Endodermal cell (in vitro differentiated cells): Measurements from ENCODE around the gene BEAN1. TPM values are rescaled to one million over a fixed set of nuclear protein-coding genes. Genes with fewer than 3 reads are reported as not detected.

Experiments used
- DNase-seq: peaks from one replicate; pipeline ENCODE4 v3.0.0-alpha.2; 2017
- H3K27ac ChIP-seq: 2 replicates; pipeline ENCODE4 v1.5.1; 2013; ENCODE audit warnings: mild to moderate bottlenecking, low read depth, low read length, moderate library complexity
- H3K27me3 ChIP-seq: 2 replicates; pipeline ENCODE4 v1.6.1; 2013; ENCODE audit warnings: mild to moderate bottlenecking, low read length, moderate library complexity; ENCODE audit not compliant: insufficient read depth, control insufficient read depth, poor library complexity, severe bottlenecking
- H3K36me3 ChIP-seq: 2 replicates; pipeline ENCODE4 v1.7.0; 2013; ENCODE audit warnings: mild to moderate bottlenecking, low read length, moderate library complexity; ENCODE audit not compliant: control insufficient read depth, insufficient read depth
- H3K4me1 ChIP-seq: one replicate; pipeline ENCODE4 v1.7.0; 2013; ENCODE audit warnings: low read length; ENCODE audit not compliant: control insufficient read depth, insufficient read depth
- H3K4me3 ChIP-seq: 2 replicates; pipeline ENCODE4 v1.5.1; 2013; ENCODE audit warnings: mild to moderate bottlenecking, low read length, moderate library complexity
- H3K9ac ChIP-seq: 2 replicates; pipeline ENCODE4 v1.6.1; 2013; ENCODE audit warnings: mild to moderate bottlenecking, low read length, moderate library complexity; ENCODE audit not compliant: poor library complexity, severe bottlenecking; ENCODE audit errors: extremely low read depth
- H3K9me3 ChIP-seq: 2 replicates; pipeline ENCODE4 v1.6.1; 2013; ENCODE audit warnings: mild to moderate bottlenecking, low read length, moderate library complexity; ENCODE audit not compliant: control insufficient read depth
- H3K27ac Mint-ChIP-seq: 2 replicates; pipeline ENCODE4 v1.8.0; 2020; ENCODE audit warnings: mixed read lengths
- H3K27me3 Mint-ChIP-seq: 2 replicates; pipeline ENCODE4 v1.8.0; 2021; ENCODE audit warnings: mild to moderate bottlenecking, mixed read lengths; ENCODE audit not compliant: insufficient read depth
- H3K36me3 Mint-ChIP-seq: 2 replicates; pipeline ENCODE4 v1.8.0; 2020; ENCODE audit warnings: low read depth, mixed read lengths
- H3K4me1 Mint-ChIP-seq: 2 replicates; pipeline ENCODE4 v1.8.0; 2020; ENCODE audit warnings: mixed read lengths
- H3K4me3 Mint-ChIP-seq: 2 replicates; pipeline ENCODE4 v1.8.0; 2020; ENCODE audit warnings: mild to moderate bottlenecking, moderate library complexity, mixed read lengths
- H3K9me3 Mint-ChIP-seq: 2 replicates; pipeline ENCODE4 v1.8.0; 2020; ENCODE audit warnings: mild to moderate bottlenecking, mixed read lengths
- WGBS, 2 experiments: methylation state at CpG; one replicate each; pipeline versions ENCODE4 v1.1.5 to v1.1.7; 2013; ENCODE audit warnings: missing lambda C conversion rate in 2 of 2, mixed read lengths in 1 of 2; ENCODE audit not compliant: insufficient coverage in 1 of 2, insufficient read length in 1 of 2; 5-methylcytosine and 5-hydroxymethylcytosine counted together
- total RNA-seq, 2 donors: library from RNA; stranded (reverse); fragmentation: NEBNext Ultra II Directional in 1 of 2; extraction: Animal tissue kit (Norgen Biotek cat#: 25700) in 1 of 2; gene quantifications; 2 replicates in 1 of 2; 3 replicates in 1 of 2; pipeline ENCODE4 v1.2.1, GENCODE V29; 2021
- TF ChIP-seq, protein P1 (sequence below): fragments of 200-600 bp; sonication (generic); conservative IDR thresholded peaks from 2 replicates; pipeline ENCODE4 v1.5.0; 2021; ENCODE audit warnings: antibody characterized with exemption, mild to moderate bottlenecking

Gene BEAN1
- total RNA-seq, 2 donors from 2014 or later: 0.18 TPM; not detected in 1

DNA sequence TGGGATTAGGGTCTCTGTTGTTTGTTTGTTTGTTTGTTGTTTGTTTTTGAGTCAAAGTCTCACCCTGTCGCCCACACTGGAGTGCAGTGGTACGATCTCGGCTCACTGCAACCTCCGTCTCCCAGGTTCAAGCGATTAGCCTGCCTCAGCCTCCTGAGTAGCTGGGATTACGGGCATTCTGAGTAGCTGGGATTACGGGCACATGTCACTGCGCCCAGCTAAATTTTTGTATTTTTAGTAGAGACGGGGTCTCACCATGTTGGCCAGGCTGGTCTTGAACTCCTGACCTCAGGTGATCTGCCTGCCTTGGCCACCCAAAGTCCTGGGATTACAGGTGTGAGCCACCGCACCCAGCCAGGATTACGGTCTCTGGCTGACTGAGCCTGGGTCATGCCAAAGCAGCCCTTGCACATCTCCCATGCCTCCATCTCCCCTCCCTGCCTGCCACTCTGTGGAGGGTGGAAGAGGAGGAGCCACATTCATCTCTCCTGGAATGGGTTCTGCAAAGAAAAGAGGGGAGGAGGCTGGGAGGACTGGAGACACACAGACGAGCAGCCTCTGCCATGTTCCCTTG, 59.2 kb downstream of the BEAN1 start:
- no peaks in the 10 kb centered on the region for H3K4me1 ChIP-seq
- Mint-ChIP-seq H3K4me3 (no peak overlapping the region), H3K27me3 (peaks cover 12% of the 10 kb centered on the region), H3K4me1 (peaks cover 4% of the 10 kb centered on the region), H3K36me3 (no peaks in the 10 kb centered on the region), H3K27ac (no peak overlapping the region), H3K9me3 (peaks cover 5% of the 10 kb centered on the region)
- no peak overlapping the region for H3K9ac ChIP-seq
- no peaks in the 10 kb centered on the region for H3K36me3 ChIP-seq
- H3K9me3 ChIP-seq: peaks cover 4% of the 10 kb centered on the region
- H3K27me3 ChIP-seq: no peaks in the 10 kb centered on the region
- DNase-seq: no peak
- TF ChIP-seq, protein P1, sequence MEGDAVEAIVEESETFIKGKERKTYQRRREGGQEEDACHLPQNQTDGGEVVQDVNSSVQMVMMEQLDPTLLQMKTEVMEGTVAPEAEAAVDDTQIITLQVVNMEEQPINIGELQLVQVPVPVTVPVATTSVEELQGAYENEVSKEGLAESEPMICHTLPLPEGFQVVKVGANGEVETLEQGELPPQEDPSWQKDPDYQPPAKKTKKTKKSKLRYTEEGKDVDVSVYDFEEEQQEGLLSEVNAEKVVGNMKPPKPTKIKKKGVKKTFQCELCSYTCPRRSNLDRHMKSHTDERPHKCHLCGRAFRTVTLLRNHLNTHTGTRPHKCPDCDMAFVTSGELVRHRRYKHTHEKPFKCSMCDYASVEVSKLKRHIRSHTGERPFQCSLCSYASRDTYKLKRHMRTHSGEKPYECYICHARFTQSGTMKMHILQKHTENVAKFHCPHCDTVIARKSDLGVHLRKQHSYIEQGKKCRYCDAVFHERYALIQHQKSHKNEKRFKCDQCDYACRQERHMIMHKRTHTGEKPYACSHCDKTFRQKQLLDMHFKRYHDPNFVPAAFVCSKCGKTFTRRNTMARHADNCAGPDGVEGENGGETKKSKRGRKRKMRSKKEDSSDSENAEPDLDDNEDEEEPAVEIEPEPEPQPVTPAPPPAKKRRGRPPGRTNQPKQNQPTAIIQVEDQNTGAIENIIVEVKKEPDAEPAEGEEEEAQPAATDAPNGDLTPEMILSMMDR: no peak
- WGBS, 2 experiments: 91 to 93% methylated on average over 10 to 12 of the region's 12 CpGs
- H3K4me3 ChIP-seq: no peak overlapping the region
- no peak overlapping the region for H3K27ac ChIP-seq

DNA sequence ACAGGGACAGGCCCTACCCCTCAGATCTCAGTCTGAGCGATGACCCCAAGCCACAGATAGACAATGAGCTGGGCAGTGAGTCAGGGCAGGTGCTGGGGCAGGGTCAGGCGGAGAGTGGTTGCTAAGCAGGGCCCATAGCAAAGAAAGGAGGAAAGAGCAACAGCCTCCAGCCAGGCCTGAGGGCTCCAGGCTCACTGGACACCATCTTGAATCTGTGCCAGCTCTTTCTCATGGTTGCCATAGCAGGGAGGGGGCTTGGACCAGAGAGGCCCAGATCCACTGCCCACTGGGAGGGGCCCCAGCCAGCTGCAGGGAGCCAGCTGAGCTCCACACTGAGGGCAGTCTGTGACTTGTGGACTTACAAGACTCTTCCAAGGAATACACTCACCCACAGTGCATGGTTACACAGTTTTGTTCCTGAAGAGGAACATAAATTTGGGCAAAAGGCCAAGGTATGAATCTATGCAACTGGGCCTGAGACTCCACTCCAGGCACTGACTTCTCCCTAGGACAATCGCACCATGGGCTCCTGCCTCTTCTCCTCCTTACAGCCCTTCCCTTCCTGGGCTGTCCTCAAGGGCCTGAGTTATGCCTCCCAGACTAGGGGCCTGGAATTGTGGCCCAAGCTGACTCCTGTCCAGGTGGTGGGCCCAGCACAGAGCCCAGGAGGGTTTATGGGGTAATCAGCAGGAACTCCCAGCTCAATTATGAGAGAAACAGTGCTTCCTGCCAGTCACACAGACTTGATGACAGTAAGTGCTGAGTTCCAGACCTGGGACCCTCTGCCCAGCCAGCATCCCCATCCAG, 59.9 kb downstream of the BEAN1 start:
- TF ChIP-seq, protein P1: no peak
- Histone ChIP-seq H3K4me1 (no peaks in the 10 kb centered on the region), H3K36me3 (no peaks in the 10 kb centered on the region), H3K27ac (peak overlapping the region; percentile 24), H3K9ac (no peak overlapping the region), H3K27me3 (no peaks in the 10 kb centered on the region), H3K9me3 (peaks cover 4% of the 10 kb centered on the region), H3K4me3 (no peak overlapping the region)
- H3K27me3 Mint-ChIP-seq: peaks cover 18% of the 10 kb centered on the region
- no peaks in the 10 kb centered on the region for H3K36me3 Mint-ChIP-seq
- H3K4me3 Mint-ChIP-seq: no peak overlapping the region
- WGBS, 2 experiments: 71 to 83% methylated on average over 3 of the region's 3 CpGs
- H3K4me1 Mint-ChIP-seq: peaks cover 9% of the 10 kb centered on the region
- DNase-seq: no peak
- H3K9me3 Mint-ChIP-seq: peaks cover 5% of the 10 kb centered on the region
- H3K27ac Mint-ChIP-seq: no peak overlapping the region

DNA sequence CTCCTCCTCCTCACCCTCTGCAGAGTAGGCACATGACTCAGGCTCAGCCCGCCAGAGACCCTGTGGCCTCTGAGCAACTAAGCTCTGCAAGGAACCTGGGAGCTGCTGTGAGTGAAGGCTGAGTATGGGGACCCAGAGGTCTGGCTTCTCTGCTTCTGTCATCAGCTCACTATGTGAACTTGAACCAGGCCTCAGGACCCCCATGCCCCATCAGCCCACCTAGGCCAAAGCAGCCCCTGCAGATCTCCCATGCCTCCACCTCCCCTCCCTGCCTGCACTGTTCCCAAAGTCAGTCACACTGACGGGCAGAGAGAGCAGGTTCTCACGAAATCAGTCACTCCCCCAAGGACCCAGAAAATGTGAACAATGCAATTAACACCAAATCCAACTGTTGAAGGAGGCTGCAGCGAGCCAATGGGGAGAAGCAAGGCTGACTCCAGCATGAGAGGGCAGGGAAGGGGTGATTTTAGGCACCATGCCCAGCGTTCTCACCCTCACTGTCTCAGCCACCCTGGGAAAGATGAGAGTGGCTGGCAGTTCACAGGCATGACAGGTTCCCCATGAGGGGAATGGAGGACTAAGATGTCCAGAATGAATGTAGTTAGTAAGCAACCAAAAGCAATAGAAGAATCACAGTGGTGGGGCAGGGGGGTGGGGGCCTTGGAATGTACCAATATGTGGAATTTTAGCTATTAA, 60.6 kb downstream of the BEAN1 start:
- Histone ChIP-seq H3K27me3 (no peaks in the 10 kb centered on the region), H3K4me1 (no peaks in the 10 kb centered on the region), H3K9ac (no peak overlapping the region), H3K27ac (peak overlapping the region; percentile 24), H3K9me3 (peaks cover 4% of the 10 kb centered on the region), H3K36me3 (no peaks in the 10 kb centered on the region), H3K4me3 (no peak overlapping the region)
- H3K27ac Mint-ChIP-seq: no peak overlapping the region
- H3K4me1 Mint-ChIP-seq: peaks cover 9% of the 10 kb centered on the region
- TF ChIP-seq, protein P1: no peak
- H3K36me3 Mint-ChIP-seq: no peaks in the 10 kb centered on the region
- H3K4me3 Mint-ChIP-seq: no peak overlapping the region
- H3K27me3 Mint-ChIP-seq: peaks cover 21% of the 10 kb centered on the region
- peaks cover 5% of the 10 kb centered on the region for H3K9me3 Mint-ChIP-seq
- DNase-seq: no peak
- 88 to 100% methylated on average over 1 to 5 of the region's 5 CpGs for WGBS, 2 experiments
